DND-41 (cell line): ENCODE results near the gene IGSF5.
"Not testable (repeated sequence)": the region's sequence is repeated elsewhere in the genome, so short reads cannot be mapped to it uniquely, and the experiment has no call there.

Experiments
- ATAC-seq: fragments of 200-7000 bp; cut with Tn5 transposase; 3 replicates; pipeline ENCODE4 v1.9.1; 2021; ENCODE audit warnings: low read depth; ENCODE audit not compliant: insufficient read depth
- DNase-seq: peaks from one replicate; pipeline ENCODE4 v3.0.0-alpha.2; 2020
- H2AFZ ChIP-seq: 2 replicates; pipeline ENCODE4 v1.6.0; 2012; ENCODE audit warnings: low read depth, low read length
- H3K27ac ChIP-seq: 2 replicates; pipeline ENCODE4 v1.5.1; 2012; ENCODE audit warnings: low read length, inconsistent platforms
- H3K27me3 ChIP-seq: fragments of 200-600 bp; sonication (generic); 2 replicates; pipeline ENCODE4 v1.6.0; 2012; ENCODE audit warnings: low read length, mild to moderate bottlenecking, inconsistent platforms; ENCODE audit not compliant: insufficient read depth, poor library complexity
- H3K36me3 ChIP-seq: 2 replicates; pipeline ENCODE4 v1.5.1; 2012; ENCODE audit warnings: low read length, inconsistent platforms; ENCODE audit not compliant: insufficient read depth
- H3K4me1 ChIP-seq: 2 replicates; pipeline ENCODE4 v1.5.1; 2012; ENCODE audit warnings: mild to moderate bottlenecking, low read length; ENCODE audit not compliant: insufficient read depth
- H3K4me2 ChIP-seq: 2 replicates; pipeline ENCODE4 v1.6.0; 2012; ENCODE audit warnings: mild to moderate bottlenecking, moderate library complexity, low read length, inconsistent platforms; ENCODE audit not compliant: insufficient read depth
- H3K4me3 ChIP-seq, 2 experiments: fragments of 200-600 bp in 1 of 2; shearing (Covaris generic) in 1 of 2; 2 replicates each; pipeline ENCODE4 v1.5.1; 2012 to 2016; ENCODE audit warnings: inconsistent platforms in 2 of 2, low read length in 2 of 2, mild to moderate bottlenecking in 2 of 2, low read depth in 1 of 2, moderate library complexity in 1 of 2
- H3K79me2 ChIP-seq: 2 replicates; pipeline ENCODE4 v1.6.0; 2012; ENCODE audit warnings: low read length, inconsistent platforms; ENCODE audit not compliant: insufficient read depth
- H3K9ac ChIP-seq: 2 replicates; pipeline ENCODE4 v1.6.0; 2012; ENCODE audit warnings: low read depth, mild to moderate bottlenecking, inconsistent platforms, low read length, moderate library complexity
- H3K9me3 ChIP-seq: 2 replicates; pipeline ENCODE4 v1.5.1; 2012; ENCODE audit warnings: low read length, moderate library complexity, mild to moderate bottlenecking, inconsistent platforms; ENCODE audit not compliant: insufficient read depth, severe bottlenecking
- H4K20me1 ChIP-seq: 2 replicates; pipeline ENCODE4 v1.6.0; 2012; ENCODE audit warnings: low read length; ENCODE audit not compliant: insufficient read depth
- CTCF ChIP-seq: IDR thresholded peaks from 2 replicates; pipeline ENCODE4 v1.5.1; 2012; ENCODE audit warnings: borderline replicate concordance, low read length, moderate library complexity, mild to moderate bottlenecking; ENCODE audit not compliant: poor library complexity, severe bottlenecking; ENCODE audit errors: extremely low read depth
- EZH2 ChIP-seq: IDR thresholded peaks from 3 replicates; pipeline ENCODE4 v1.6.1; 2012; ENCODE audit warnings: borderline replicate concordance, low read depth, mild to moderate bottlenecking, moderate library complexity, low read length, inconsistent platforms; ENCODE audit not compliant: severe bottlenecking

The IGSF5 gene

GRCh38 chr21:39738566-39738965, 6.4 kb upstream of the IGSF5 start:
- H3K4me3 ChIP-seq = no peak overlapping the region
- no peak overlapping the region for H3K4me2 ChIP-seq
- no peaks in the 10 kb centered on the region for H3K9me3 ChIP-seq
- no peaks in the 10 kb centered on the region for H4K20me1 ChIP-seq
- H3K27me3 ChIP-seq = peaks cover 4% of the 10 kb centered on the region
- H3K9ac ChIP-seq = no peak overlapping the region
- DNase-seq (no peak), ATAC-seq (no peak)
- H3K27ac ChIP-seq = no peak overlapping the region
- no peaks in the 10 kb centered on the region for H3K4me1 ChIP-seq
- H3K36me3 ChIP-seq = no peaks in the 10 kb centered on the region
- no peak for TF ChIP-seq CTCF
- no peak for TF ChIP-seq EZH2
- H2AFZ ChIP-seq = no peak overlapping the region
- H3K79me2 ChIP-seq = no peaks in the 10 kb centered on the region

- not testable (repeated sequence) for H3K9ac ChIP-seq, H3K4me3 ChIP-seq, H2AFZ ChIP-seq, H3K27me3 ChIP-seq, H4K20me1 ChIP-seq, DNase-seq, ATAC-seq, H3K4me2 ChIP-seq, H3K9me3 ChIP-seq, H3K79me2 ChIP-seq, H3K4me1 ChIP-seq, H3K36me3 ChIP-seq, H3K27ac ChIP-seq
These were observed 5.5 kb upstream of the IGSF5 start for GRCh38 chr21:39739531-39739930.

- H3K4me3 ChIP-seq, H4K20me1 ChIP-seq, H3K36me3 ChIP-seq, H3K27me3 ChIP-seq, H3K79me2 ChIP-seq, DNase-seq, H2AFZ ChIP-seq, H3K4me2 ChIP-seq, H3K9me3 ChIP-seq, H3K9ac ChIP-seq, H3K27ac ChIP-seq, H3K4me1 ChIP-seq, ATAC-seq: not testable (repeated sequence)
These were observed 2.4 kb upstream of the IGSF5 start for GRCh38 chr21:39742561-39742960.

- not testable (repeated sequence) for H3K9me3 ChIP-seq, H4K20me1 ChIP-seq, H2AFZ ChIP-seq
These were observed 349 bp downstream of the IGSF5 start for GRCh38 chr21:39745332-39745731.

GRCh38 chr21:39750670-39751069, 5.7 kb downstream of the IGSF5 start:
- ATAC-seq (no peak), DNase-seq (no peak)
- H3K9me3 ChIP-seq = no peaks in the 10 kb centered on the region
- no peak overlapping the region for H3K27ac ChIP-seq
- H3K79me2 ChIP-seq = no peaks in the 10 kb centered on the region
- no peak overlapping the region for H2AFZ ChIP-seq
- no peaks in the 10 kb centered on the region for H4K20me1 ChIP-seq
- no peak for TF ChIP-seq EZH2
- TF ChIP-seq CTCF = no peak
- no peak overlapping the region for H3K4me3 ChIP-seq
- H3K36me3 ChIP-seq = no peaks in the 10 kb centered on the region
- H3K4me2 ChIP-seq = no peak overlapping the region
- H3K4me1 ChIP-seq = no peaks in the 10 kb centered on the region
- no peak overlapping the region for H3K9ac ChIP-seq
- H3K27me3 ChIP-seq = peaks cover 6% of the 10 kb centered on the region

More at GRCh38 chr21:39745332-39745731, 349 bp downstream of the IGSF5 start:
- not testable (repeated sequence) for H3K9ac ChIP-seq, ATAC-seq, DNase-seq, H3K36me3 ChIP-seq, H3K4me3 ChIP-seq, H3K4me2 ChIP-seq, H3K4me1 ChIP-seq, H3K27ac ChIP-seq, H3K79me2 ChIP-seq, H3K27me3 ChIP-seq
